WTC11 (cell line): Measurements from ENCODE around the gene CCP110. TPM values are rescaled to one million over a fixed set of nuclear protein-coding genes. Genes with fewer than 3 reads are reported as not detected.

Source experiments
- ARID4B ChIP-seq: sonication (generic); formaldehyde crosslinking; IDR thresholded peaks from 2 replicates; pipeline ENCODE4 v1.8.0; 2023; ENCODE audit warnings: missing genetic modification reagents, mild to moderate bottlenecking, borderline replicate concordance
- ATF1 ChIP-seq: sonication (generic); formaldehyde crosslinking; IDR thresholded peaks from 2 replicates; pipeline ENCODE4 v1.8.1; 2023; ENCODE audit warnings: mild to moderate bottlenecking, moderate library complexity, missing genetic modification reagents
- CDX4 ChIP-seq: fragments of 250-450 bp; sonication (Bioruptor Pico); IDR thresholded peaks from 2 replicates; pipeline ENCODE4 v1.9.0; 2021; ENCODE audit warnings: moderate library complexity, mild to moderate bottlenecking, inconsistent platforms, borderline replicate concordance
- CREM ChIP-seq: sonication (generic); formaldehyde crosslinking; IDR thresholded peaks from 2 replicates; pipeline ENCODE4 v1.8.1; 2022; ENCODE audit warnings: mild to moderate bottlenecking, missing genetic modification reagents, moderate library complexity
- CTCF ChIP-seq: fragments of 200-600 bp; IDR thresholded peaks from 2 replicates; pipeline ENCODE4 v1.8.0; 2022; ENCODE audit warnings: antibody characterized with exemption
- E2F1 ChIP-seq: sonication (generic); formaldehyde crosslinking; IDR thresholded peaks from 2 replicates; pipeline ENCODE4 v1.8.0; 2022; ENCODE audit warnings: mild to moderate bottlenecking, missing genetic modification reagents
- E2F4 ChIP-seq: sonication (generic); formaldehyde crosslinking; IDR thresholded peaks from 2 replicates; pipeline ENCODE4 v1.8.1; 2022; ENCODE audit warnings: low read depth, mild to moderate bottlenecking, moderate library complexity, missing genetic modification reagents, borderline replicate concordance
- ELF4 ChIP-seq: sonication (generic); formaldehyde crosslinking; IDR thresholded peaks from 2 replicates; pipeline ENCODE4 v1.8.1; 2022; ENCODE audit warnings: low read depth, mild to moderate bottlenecking, moderate library complexity, missing genetic modification reagents
- ESRRA ChIP-seq: sonication (generic); formaldehyde crosslinking; IDR thresholded peaks from 2 replicates; pipeline ENCODE4 v1.8.1; 2022; ENCODE audit warnings: mild to moderate bottlenecking, missing genetic modification reagents, borderline replicate concordance
- FOXJ3 ChIP-seq: sonication (generic); formaldehyde crosslinking; IDR thresholded peaks from 2 replicates; pipeline ENCODE4 v1.9.0; 2021; ENCODE audit warnings: missing genetic modification reagents, mild to moderate bottlenecking, borderline replicate concordance
- FOXK1 ChIP-seq: sonication (generic); formaldehyde crosslinking; IDR thresholded peaks from 2 replicates; pipeline ENCODE4 v1.8.0; 2022; ENCODE audit warnings: mild to moderate bottlenecking, moderate library complexity, missing genetic modification reagents
- IRF2 ChIP-seq: sonication (generic); formaldehyde crosslinking; IDR thresholded peaks from 2 replicates; pipeline ENCODE4 v1.8.0; 2022; ENCODE audit warnings: low read depth, missing genetic modification reagents, borderline replicate concordance
- MAX ChIP-seq: sonication (generic); formaldehyde crosslinking; IDR thresholded peaks from 2 replicates; pipeline ENCODE4 v1.8.0; 2022; ENCODE audit warnings: mild to moderate bottlenecking, missing genetic modification reagents
- NFE2L1 ChIP-seq: sonication (generic); formaldehyde crosslinking; IDR thresholded peaks from 2 replicates; pipeline ENCODE4 v1.8.1; 2023; ENCODE audit warnings: missing genetic modification reagents
- NFYB ChIP-seq: sonication (generic); formaldehyde crosslinking; conservative IDR thresholded peaks from 2 replicates; pipeline ENCODE4 v1.8.0; 2022; ENCODE audit warnings: low read depth, missing genetic modification reagents
- NR3C1 ChIP-seq: sonication (generic); formaldehyde crosslinking; conservative IDR thresholded peaks from 2 replicates; pipeline ENCODE4 v1.8.1; 2023; ENCODE audit warnings: low read depth, mild to moderate bottlenecking, missing genetic modification reagents
- PREB ChIP-seq: sonication (generic); formaldehyde crosslinking; IDR thresholded peaks from 2 replicates; pipeline ENCODE4 v1.8.1; 2022; ENCODE audit warnings: mild to moderate bottlenecking, missing genetic modification reagents, moderate library complexity, borderline replicate concordance
- PRRX2 ChIP-seq: fragments of 250-450 bp; sonication (Bioruptor Pico); IDR thresholded peaks from 2 replicates; pipeline ENCODE4 v1.8.0; 2021; ENCODE audit warnings: mild to moderate bottlenecking
- RELA ChIP-seq: sonication (generic); formaldehyde crosslinking; IDR thresholded peaks from 2 replicates; pipeline ENCODE4 v1.8.1; 2022; ENCODE audit warnings: missing genetic modification reagents, mild to moderate bottlenecking, borderline replicate concordance
- SOX15 ChIP-seq: fragments of 250-450 bp; sonication (Bioruptor Pico); IDR thresholded peaks from 2 replicates; pipeline ENCODE4 v1.9.0; 2021; ENCODE audit warnings: mild to moderate bottlenecking
- TCF7 ChIP-seq: sonication (generic); formaldehyde crosslinking; IDR thresholded peaks from 2 replicates; pipeline ENCODE4 v1.8.0; 2022; ENCODE audit warnings: mild to moderate bottlenecking, low read depth, missing genetic modification reagents, moderate library complexity
- TEAD1 ChIP-seq: sonication (generic); formaldehyde crosslinking; IDR thresholded peaks from 2 replicates; pipeline ENCODE4 v1.8.0; 2022; ENCODE audit warnings: mild to moderate bottlenecking, missing genetic modification reagents
- USF2 ChIP-seq: sonication (generic); formaldehyde crosslinking; IDR thresholded peaks from 2 replicates; pipeline ENCODE4 v1.8.1; 2023; ENCODE audit warnings: mild to moderate bottlenecking, missing genetic modification reagents, moderate library complexity
- ZNF317 ChIP-seq: sonication (generic); formaldehyde crosslinking; IDR thresholded peaks from 2 replicates; pipeline ENCODE4 v1.8.1; 2023; ENCODE audit warnings: low read depth, mild to moderate bottlenecking, moderate library complexity, missing genetic modification reagents, borderline replicate concordance
- ZSCAN18 ChIP-seq: fragments of 250-450 bp; sonication (Bioruptor Pico); IDR thresholded peaks from 2 replicates; pipeline ENCODE4 v2.1.2; 2022; ENCODE audit warnings: mild to moderate bottlenecking, moderate library complexity
- total RNA-seq: library from RNA; stranded (reverse); gene quantifications from 3 replicates; pipeline ENCODE4 v1.2.3, GENCODE V29; 2021

Gene CCP110
- total RNA-seq, 1 experiment from 2014 or later: 23.9 TPM

GRCh38 chr16:19521471-19522396 lies 2.0 kb upstream of the CCP110 start, which contains the start of gene GDE1 (continued):
- no peak for TF ChIP-seq NR3C1 (CRISPR knock-in tag)
- no peak for TF ChIP-seq CTCF
- TF ChIP-seq RELA (CRISPR knock-in tag): no peak
- TF ChIP-seq TEAD1 (CRISPR knock-in tag): no peak
- no peak for TF ChIP-seq FOXJ3
- TF ChIP-seq ARID4B (CRISPR knock-in tag): peak; percentile 81; the same call in 1 of the 2 replicates
- TF ChIP-seq TCF7: no peak
- 0 out of 2 replicates have a peak, but pooled peaks have one; percentile 45 for TF ChIP-seq ELF4 (CRISPR knock-in tag)
- TF ChIP-seq CDX4 (CRISPR knock-in tag): no peak
- no peak for TF ChIP-seq E2F4 (CRISPR knock-in tag)
- TF ChIP-seq E2F1 (CRISPR knock-in tag): no peak
- no peak for TF ChIP-seq ESRRA
- TF ChIP-seq ATF1 (CRISPR knock-in tag): no peak
- TF ChIP-seq MAX (CRISPR knock-in tag): peak; percentile 59
- TF ChIP-seq USF2 (CRISPR knock-in tag): no peak
- no peak for TF ChIP-seq PRRX2
- TF ChIP-seq PREB (CRISPR knock-in tag): no peak
- TF ChIP-seq FOXK1: no peak; the same call in 1 of the 2 replicates
- no peak for TF ChIP-seq SOX15 (CRISPR knock-in tag)
- peak; percentile 17 for TF ChIP-seq NFYB
- TF ChIP-seq IRF2 (CRISPR knock-in tag): no peak
- no peak for TF ChIP-seq CREM (CRISPR knock-in tag)
- no peak for TF ChIP-seq NFE2L1 (CRISPR knock-in tag)
- TF ChIP-seq ZNF317 (CRISPR knock-in tag): no peak
- TF ChIP-seq ZSCAN18 (CRISPR knock-in tag): no peak
